T follicular helper cell (primary cell): Measurements from ENCODE around the gene CITED1.

Experiments used
- DNase-seq: peaks from one replicate; pipeline ENCODE4 v3.0.0-alpha.2; 2020; ENCODE audit warnings: low read depth

The CITED1 gene

GRCh38 chrX:72270316-72270866 is 35.3 kb downstream of the CITED1 start:
- no peak for DNase-seq

GRCh38 chrX:72269671-72270251 is 36.0 kb downstream of the CITED1 start:
- DNase-seq = no peak

GRCh38 chrX:72268597-72269365 is 36.9 kb downstream of the CITED1 start:
- no peak for DNase-seq

- DNase-seq = no peak
These were observed 40.5 kb downstream of the CITED1 start for GRCh38 chrX:72265263-72265662.

GRCh38 chrX:72262077-72262476 is 43.6 kb downstream of the CITED1 start:
- no peak for DNase-seq

GRCh38 chrX:72260448-72260847 is 45.3 kb downstream of the CITED1 start:
- no peak for DNase-seq

- DNase-seq = no peak
These were observed 47.5 kb downstream of the CITED1 start for GRCh38 chrX:72258174-72258573.

GRCh38 chrX:72255864-72256263 is 49.9 kb downstream of the CITED1 start:
- no peak for DNase-seq

GRCh38 chrX:72255445-72255844 is 50.3 kb downstream of the CITED1 start:
- DNase-seq = no peak

- DNase-seq = no peak
These were observed 50.9 kb downstream of the CITED1 start for GRCh38 chrX:72254816-72255215.

- no peak for DNase-seq
These were observed 52.0 kb downstream of the CITED1 start for GRCh38 chrX:72253686-72254085.
